A673 (cell line): ENCODE measurements around the gene COPS4.

ENCODE experiments used
- EZH2 ChIP-seq: fragments of 200-600 bp; sonication (generic); IDR thresholded peaks from 2 replicates; pipeline ENCODE4 v1.6.1; 2017; ENCODE audit warnings: borderline replicate concordance, low read depth, mild to moderate bottlenecking, mixed read lengths, antibody characterized with exemption, low read length; ENCODE audit not compliant: poor library complexity, severe bottlenecking
- TF ChIP-seq, protein P1 (sequence below): fragments of 300-800, 200-600 bp; sonication (generic); conservative IDR thresholded peaks from 2 replicates; pipeline ENCODE4 v1.5.1; 2017; ENCODE audit warnings: low read depth, mild to moderate bottlenecking, antibody characterized with exemption, low read length, moderate library complexity, mixed read lengths

DNA sequence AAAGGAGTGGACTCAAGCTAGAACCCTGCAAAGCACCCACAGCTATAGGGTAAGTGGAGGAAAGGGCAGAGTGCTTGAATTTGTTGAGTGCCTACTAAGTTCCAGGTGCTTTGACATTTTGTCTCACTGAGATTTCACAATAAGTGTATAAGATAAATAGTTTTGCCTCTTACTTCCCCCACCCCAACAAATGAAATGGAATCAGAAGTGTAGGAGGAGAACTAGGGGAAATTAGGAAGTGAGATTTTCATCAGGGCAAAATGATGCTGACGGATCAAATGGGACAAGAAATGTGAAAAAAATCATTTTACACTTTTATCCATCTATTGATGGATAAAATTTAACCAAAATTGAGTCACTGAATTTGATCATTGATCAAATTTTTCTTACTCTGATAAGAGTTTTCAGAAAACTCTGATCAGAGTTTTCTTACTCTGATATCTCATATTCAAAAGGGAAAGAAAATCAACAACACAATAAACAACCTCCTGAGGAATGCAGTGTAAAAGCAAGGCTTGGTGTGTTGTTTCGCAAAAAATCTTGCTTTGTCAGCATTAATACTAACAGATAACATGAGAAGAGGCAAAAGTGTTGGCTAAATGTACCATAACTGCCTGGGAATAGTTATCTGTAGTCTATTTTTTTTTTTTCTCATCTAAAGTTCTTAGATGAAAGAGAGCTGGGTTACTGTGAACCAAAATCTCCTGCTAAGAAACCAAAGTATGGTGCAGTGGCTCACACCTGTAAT lies 54.6 kb downstream of the COPS4 start:
- TF ChIP-seq EZH2: no peak
- TF ChIP-seq, protein P1, sequence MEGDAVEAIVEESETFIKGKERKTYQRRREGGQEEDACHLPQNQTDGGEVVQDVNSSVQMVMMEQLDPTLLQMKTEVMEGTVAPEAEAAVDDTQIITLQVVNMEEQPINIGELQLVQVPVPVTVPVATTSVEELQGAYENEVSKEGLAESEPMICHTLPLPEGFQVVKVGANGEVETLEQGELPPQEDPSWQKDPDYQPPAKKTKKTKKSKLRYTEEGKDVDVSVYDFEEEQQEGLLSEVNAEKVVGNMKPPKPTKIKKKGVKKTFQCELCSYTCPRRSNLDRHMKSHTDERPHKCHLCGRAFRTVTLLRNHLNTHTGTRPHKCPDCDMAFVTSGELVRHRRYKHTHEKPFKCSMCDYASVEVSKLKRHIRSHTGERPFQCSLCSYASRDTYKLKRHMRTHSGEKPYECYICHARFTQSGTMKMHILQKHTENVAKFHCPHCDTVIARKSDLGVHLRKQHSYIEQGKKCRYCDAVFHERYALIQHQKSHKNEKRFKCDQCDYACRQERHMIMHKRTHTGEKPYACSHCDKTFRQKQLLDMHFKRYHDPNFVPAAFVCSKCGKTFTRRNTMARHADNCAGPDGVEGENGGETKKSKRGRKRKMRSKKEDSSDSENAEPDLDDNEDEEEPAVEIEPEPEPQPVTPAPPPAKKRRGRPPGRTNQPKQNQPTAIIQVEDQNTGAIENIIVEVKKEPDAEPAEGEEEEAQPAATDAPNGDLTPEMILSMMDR: no peak
